CD4-positive, alpha-beta memory T cell (primary cell): ENCODE measurements around the gene MAGEA2. TPM values are rescaled to one million over a fixed set of nuclear protein-coding genes. Genes with fewer than 3 reads are reported as not detected.
"Not testable (repeated sequence)": the region's sequence is repeated elsewhere in the genome, so short reads cannot be mapped to it uniquely, and the experiment has no call there.

Experiments
- CTCF ChIA-PET: fragments of 350-600 bp; sonication (Branson Sonifier 250); formaldehyde crosslinking; loops from one replicate; lab custom pipeline; 2021; ENCODE audit warnings: inconsistent platforms; ENCODE audit not compliant: partially characterized antibody; lab: Charles Lee
- POLR2A ChIA-PET: fragments of 350-600 bp; sonication (Branson Sonifier 250); formaldehyde crosslinking; loops from one replicate; lab custom pipeline; 2021; ENCODE audit not compliant: partially characterized antibody; lab: Charles Lee
- DNase-seq, 5 donors: peaks; one replicate each; pipeline versions ENCODE4 v3.0.0 to v3.0.0-alpha.2; 2020 to 2022; ENCODE audit warnings: mixed read lengths in 1 of 5
- H3K27ac ChIP-seq: one replicate; pipeline ENCODE4 v1.7.0; 2013; ENCODE audit warnings: low read depth, low read length
- H3K27me3 ChIP-seq: 2 replicates; pipeline ENCODE4 v1.7.0; 2013; ENCODE audit warnings: mild to moderate bottlenecking, low read length, moderate library complexity; ENCODE audit not compliant: insufficient read depth
- H3K36me3 ChIP-seq: 2 replicates; pipeline ENCODE4 v1.7.0; 2013; ENCODE audit warnings: mild to moderate bottlenecking, low read length, moderate library complexity; ENCODE audit not compliant: insufficient read depth
- H3K4me1 ChIP-seq: 2 replicates; pipeline ENCODE4 v1.7.0; 2013; ENCODE audit warnings: mild to moderate bottlenecking, low read length, moderate library complexity; ENCODE audit not compliant: insufficient read depth
- H3K4me3 ChIP-seq, 2 donors: one replicate each; pipeline ENCODE4 v1.7.0; 2013; ENCODE audit warnings: low read length in 2 of 2, mild to moderate bottlenecking in 1 of 2
- H3K9me3 ChIP-seq, 2 donors: one replicate each; pipeline ENCODE4 v1.7.0; 2013; ENCODE audit warnings: low read length in 2 of 2, control low read depth in 1 of 2; ENCODE audit not compliant: control insufficient read depth in 1 of 2
- H3K27ac Mint-ChIP-seq, 7 donors: one replicate each; pipeline ENCODE4 v1.8.0; 2020 to 2021; ENCODE audit warnings: mixed read lengths in 7 of 7, mild to moderate bottlenecking in 6 of 7, inconsistent platforms in 3 of 7, moderate library complexity in 3 of 7
- H3K27me3 Mint-ChIP-seq, 2 donors: one replicate each; pipeline ENCODE4 v1.8.0; 2020 to 2021; ENCODE audit warnings: mixed read lengths in 2 of 2
- H3K36me3 Mint-ChIP-seq, 2 donors: one replicate each; pipeline ENCODE4 v1.8.0; 2020 to 2021; ENCODE audit warnings: mixed read lengths in 2 of 2, inconsistent platforms in 1 of 2, mild to moderate bottlenecking in 1 of 2
- H3K4me1 Mint-ChIP-seq, 4 donors: one replicate each; pipeline ENCODE4 v1.8.0; 2020 to 2021; ENCODE audit warnings: mixed read lengths in 4 of 4, mild to moderate bottlenecking in 1 of 4
- H3K4me3 Mint-ChIP-seq, 8 donors: one replicate each; pipeline ENCODE4 v1.8.0; 2020 to 2021; ENCODE audit warnings: mixed read lengths in 8 of 8, mild to moderate bottlenecking in 7 of 8, moderate library complexity in 6 of 8, inconsistent platforms in 3 of 8
- H3K9me3 Mint-ChIP-seq, 8 donors: one replicate each; pipeline ENCODE4 v1.8.0; 2020 to 2021; ENCODE audit warnings: mixed read lengths in 8 of 8, mild to moderate bottlenecking in 5 of 8, inconsistent platforms in 3 of 8, moderate library complexity in 1 of 8
- intact Hi-C: fragments of 100-400 bp; cut with micrococcal nuclease; formaldehyde crosslinking; loops from one replicate; pipeline ENCODE4 v1.15.1; 2023
- polyA plus RNA-seq, 2 donors: library from polyadenylated mRNA; unstranded; fragments of 300-500 nt; fragmentation: Illumina TruSeq; gene quantifications; one replicate each; pipeline ENCODE4 v1.2.3, GENCODE V29; 2021
- total RNA-seq, 2 experiments: library from RNA; stranded (reverse); gene quantifications; one replicate each; pipeline ENCODE4 v1.2.3, GENCODE V29; 2021

The MAGEA2 gene
- total and polyA plus RNA-seq, 4 experiments from 2014 or later, result not detected

DNA sequence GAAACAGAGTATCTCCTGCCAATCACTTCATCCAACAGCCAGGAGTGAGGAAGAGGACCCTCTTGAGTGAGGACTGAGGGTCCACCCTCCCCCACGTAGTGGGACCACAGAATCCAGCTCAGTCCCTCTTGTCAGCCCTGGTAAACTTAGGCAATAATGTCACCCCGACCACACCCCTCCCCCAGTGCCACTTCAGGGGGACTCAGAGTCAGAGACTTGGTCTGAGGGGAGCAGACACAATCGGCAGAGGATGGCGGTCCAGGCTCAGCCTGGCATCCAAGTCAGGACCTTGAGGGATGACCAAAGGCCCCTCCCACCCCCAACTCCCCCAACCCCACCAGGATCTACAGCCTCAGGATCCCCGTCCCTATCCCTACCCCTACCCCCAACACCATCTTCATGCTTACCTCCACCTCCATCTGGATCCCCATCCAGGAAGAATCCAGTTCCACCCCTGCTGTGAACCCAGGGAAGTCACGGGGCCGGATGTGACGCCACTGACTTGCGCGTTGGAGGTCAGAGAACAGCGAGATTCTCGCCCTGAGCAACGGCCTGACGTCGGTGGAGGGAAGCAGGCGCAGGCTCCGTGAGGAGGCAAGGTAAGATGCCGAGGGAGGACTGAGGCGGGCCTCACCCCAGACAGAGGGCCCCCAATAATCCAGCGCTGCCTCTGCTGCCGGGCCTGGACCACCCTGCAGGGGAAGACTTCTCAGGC is 20.2 kb downstream of the MAGEA2 start, which contains the start of the genes CSAG1 and MAGEA12:
Gene CSAG1 (minus strand): TSS at position 461 of the 715 bp plus-strand sequence. CDS start 1,261 bp downstream, outside the sequence.
Gene MAGEA12 (plus strand): TSS at position 497 of the 715 bp plus-strand sequence. CDS start 2,405 bp downstream, outside the sequence.
- Mint-ChIP-seq H3K9me3 (peaks cover 0 to 2% (median 0%) of the 10 kb centered on the region in 8 donors), H3K4me3 (no peak within 1 kb of the TSS), H3K27ac (no peak within 1 kb of the TSS), H3K36me3 (no peaks in the 10 kb centered on the region), H3K4me1 (no peaks in the 10 kb centered on the region), H3K27me3 (peaks cover 0 to 1% of the 10 kb centered on the region in 2 donors)
- Histone ChIP-seq H3K36me3 (no peaks in the 10 kb centered on the region), H3K4me3 (no peak within 1 kb of the TSS), H3K27ac (no peak within 1 kb of the TSS), H3K4me1 (no peaks in the 10 kb centered on the region), H3K27me3 (no peaks in the 10 kb centered on the region), H3K9me3 (no peaks in the 10 kb centered on the region)
- DNase-seq, result no peak
- intact Hi-C loops, result no loop called here
- POLR2A ChIA-PET, result no interaction called here
- CTCF ChIA-PET, result no interaction called here

DNA sequence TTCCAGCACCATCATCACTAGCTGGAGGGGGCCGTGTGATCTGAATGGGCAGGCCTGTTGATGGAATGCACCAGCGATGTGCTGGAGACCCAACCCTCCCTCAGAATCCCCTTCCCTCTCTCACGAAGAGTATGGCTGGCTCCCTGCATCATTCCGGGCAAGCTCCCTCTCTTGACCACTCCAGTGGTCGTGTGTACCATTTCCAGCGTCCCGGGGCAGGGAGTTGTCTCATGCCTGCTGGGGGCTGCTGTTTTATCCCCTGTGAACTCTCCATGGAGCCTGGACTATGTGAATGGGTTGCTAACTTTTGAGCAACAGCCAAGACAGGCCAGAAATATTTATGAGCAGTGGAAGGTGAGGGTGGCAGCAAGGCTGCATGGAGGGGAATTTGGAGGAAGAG is 28.2 kb downstream of the MAGEA2 start:
- H3K4me1 ChIP-seq, result no peaks in the 10 kb centered on the region
- H3K27ac Mint-ChIP-seq, result no peak overlapping the region
- H3K36me3 ChIP-seq, result no peaks in the 10 kb centered on the region
- no peaks in the 10 kb centered on the region for H3K27me3 ChIP-seq
- POLR2A ChIA-PET, result no interaction called here
- intact Hi-C loops, result no loop called here
- no peaks in the 10 kb centered on the region for H3K4me1 Mint-ChIP-seq
- no peaks in the 10 kb centered on the region for H3K9me3 ChIP-seq
- DNase-seq, result no peak
- no peaks in the 10 kb centered on the region for H3K9me3 Mint-ChIP-seq
- H3K4me3 Mint-ChIP-seq, result no peak overlapping the region
- no peak overlapping the region for H3K4me3 ChIP-seq
- no peaks in the 10 kb centered on the region for H3K36me3 Mint-ChIP-seq
- peaks cover 0 to 1% of the 10 kb centered on the region in 2 donors for H3K27me3 Mint-ChIP-seq
- CTCF ChIA-PET, result no interaction called here
- H3K27ac ChIP-seq, result no peak overlapping the region

DNA sequence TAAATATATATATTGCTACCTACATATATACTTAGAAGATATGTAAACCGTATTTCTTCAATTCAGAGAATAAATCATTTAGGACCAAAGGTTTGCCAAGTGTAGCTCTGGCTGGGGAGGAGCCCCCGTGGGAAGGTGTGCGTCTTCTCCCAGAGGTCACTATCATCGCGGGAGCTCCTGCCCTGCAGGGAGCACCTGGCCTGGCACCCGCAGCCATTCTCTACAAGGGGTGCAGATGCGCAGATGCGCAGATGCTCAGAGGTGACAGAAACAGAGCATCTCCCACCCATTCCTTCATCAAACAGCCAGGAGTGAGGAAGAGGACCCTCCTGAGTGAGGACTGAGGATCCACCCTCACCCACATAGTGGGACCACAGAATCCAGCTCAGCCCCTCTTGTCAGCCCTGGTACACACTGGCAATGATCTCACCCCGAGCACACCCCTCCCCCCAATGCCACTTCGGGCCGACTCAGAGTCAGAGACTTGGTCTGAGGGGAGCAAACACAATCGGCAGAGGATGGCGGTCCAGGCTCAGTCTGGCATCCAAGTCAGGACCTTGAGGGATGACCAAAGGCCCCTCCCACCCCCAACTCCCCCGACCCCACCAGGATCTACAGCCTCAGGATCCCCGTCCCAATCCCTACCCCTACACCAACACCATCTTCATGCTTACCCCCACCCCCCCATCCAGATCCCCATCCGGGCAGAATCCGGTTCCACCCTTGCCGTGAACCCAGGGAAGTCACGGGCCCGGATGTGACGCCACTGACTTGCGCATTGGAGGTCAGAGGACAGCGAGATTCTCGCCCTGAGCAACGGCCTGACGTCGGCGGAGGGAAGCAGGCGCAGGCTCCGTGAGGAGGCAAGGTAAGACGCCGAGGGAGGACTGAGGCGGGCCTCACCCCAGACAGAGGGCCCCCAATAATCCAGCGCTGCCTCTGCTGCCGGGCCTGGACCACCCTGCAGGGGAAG is 39.5 kb downstream of the MAGEA2 start, which contains the start of gene MAGEA2B:
Gene MAGEA2B (plus strand): TSS at position 814 of the 973 bp plus-strand sequence. CDS start 2,479 bp downstream, outside the sequence.
- DNase-seq, H3K4me1 Mint-ChIP-seq, H3K4me1 ChIP-seq, H3K27ac ChIP-seq, H3K36me3 Mint-ChIP-seq, H3K9me3 ChIP-seq, H3K27me3 Mint-ChIP-seq, POLR2A ChIA-PET, H3K27ac Mint-ChIP-seq, H3K27me3 ChIP-seq, H3K4me3 ChIP-seq, H3K36me3 ChIP-seq, H3K9me3 Mint-ChIP-seq, CTCF ChIA-PET, H3K4me3 Mint-ChIP-seq, intact Hi-C loops: not testable (repeated sequence)

DNA sequence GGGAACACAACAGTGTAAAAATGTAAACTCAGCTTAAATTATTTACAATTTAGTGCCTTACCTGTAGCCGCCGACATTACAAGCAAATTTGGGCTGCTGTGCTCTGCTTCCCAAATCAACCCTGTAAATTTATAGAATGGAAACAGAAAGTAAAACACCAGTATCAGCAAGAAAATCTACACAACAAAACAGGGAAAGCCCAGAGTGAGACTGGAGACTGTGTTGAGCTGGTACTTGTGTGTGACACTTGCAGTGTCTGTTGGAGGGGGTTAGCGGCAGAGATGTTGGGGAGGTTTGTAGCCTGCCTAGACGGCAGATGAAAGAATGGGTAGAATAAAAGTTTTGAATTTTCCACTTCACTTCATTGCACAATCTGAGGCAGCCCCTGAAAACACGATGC is 40.4 kb downstream of the MAGEA2 start:
- H3K27me3 ChIP-seq, DNase-seq, H3K27me3 Mint-ChIP-seq, H3K27ac ChIP-seq, H3K4me3 Mint-ChIP-seq, H3K4me1 Mint-ChIP-seq, H3K9me3 ChIP-seq, H3K9me3 Mint-ChIP-seq, H3K4me3 ChIP-seq, H3K4me1 ChIP-seq, H3K27ac Mint-ChIP-seq, H3K36me3 ChIP-seq, POLR2A ChIA-PET, intact Hi-C loops, CTCF ChIA-PET, H3K36me3 Mint-ChIP-seq: not testable (repeated sequence)

DNA sequence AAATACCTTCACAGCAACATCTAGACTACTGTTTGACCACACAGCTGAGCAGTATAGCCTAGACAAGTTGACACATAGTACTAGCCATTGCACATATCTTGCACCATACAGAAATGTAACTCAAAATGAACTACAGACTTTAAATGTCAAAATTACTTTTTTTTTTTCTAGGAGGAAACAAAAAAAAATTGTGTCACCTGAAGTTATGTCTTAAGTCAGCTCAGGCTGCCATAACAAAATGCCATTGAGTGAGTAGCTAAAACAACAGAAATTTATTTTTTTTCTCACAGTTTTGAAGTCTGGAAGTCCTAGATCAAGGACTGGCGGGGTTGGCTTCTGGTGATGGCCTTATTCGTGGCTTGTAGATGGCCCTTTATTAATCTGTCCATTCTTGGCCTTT is 44.5 kb downstream of the MAGEA2 start, which contains the start of gene CSAG2:
Gene CSAG2 (minus strand): TSS at position 101 of the 400 bp plus-strand sequence. CDS start 161 bp downstream, outside the sequence.
- H3K27ac Mint-ChIP-seq, intact Hi-C loops, CTCF ChIA-PET, DNase-seq, H3K4me1 Mint-ChIP-seq, H3K27me3 ChIP-seq, POLR2A ChIA-PET, H3K4me3 ChIP-seq, H3K4me1 ChIP-seq, H3K4me3 Mint-ChIP-seq, H3K36me3 ChIP-seq, H3K36me3 Mint-ChIP-seq, H3K9me3 ChIP-seq, H3K27ac ChIP-seq, H3K27me3 Mint-ChIP-seq, H3K9me3 Mint-ChIP-seq: not testable (repeated sequence)

DNA sequence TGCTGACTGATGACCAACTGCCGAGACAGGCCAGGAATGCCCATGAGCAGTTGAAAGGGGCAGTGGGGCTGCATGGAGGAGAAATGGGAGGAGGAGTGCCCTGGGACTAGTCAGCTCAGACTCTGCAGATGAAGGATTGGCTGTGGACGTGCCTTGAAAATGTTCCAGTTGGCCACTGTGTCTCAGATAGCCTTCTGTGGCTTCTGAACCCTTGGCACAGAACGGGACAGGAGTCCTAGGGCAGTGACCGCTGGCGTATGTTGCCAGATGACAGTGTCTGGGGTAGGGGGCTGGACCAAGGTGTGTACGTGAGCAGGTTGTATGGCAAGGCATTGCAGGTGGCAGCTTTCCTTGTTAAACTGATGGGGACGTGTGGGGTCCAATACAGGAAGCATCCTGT is 47.1 kb downstream of the MAGEA2 start:
- CTCF ChIA-PET, DNase-seq, H3K36me3 Mint-ChIP-seq, H3K27me3 Mint-ChIP-seq, H3K4me3 Mint-ChIP-seq, H3K9me3 ChIP-seq, H3K4me1 ChIP-seq, H3K4me3 ChIP-seq, intact Hi-C loops, H3K27ac ChIP-seq, H3K27ac Mint-ChIP-seq, H3K36me3 ChIP-seq, H3K27me3 ChIP-seq, POLR2A ChIA-PET, H3K4me1 Mint-ChIP-seq, H3K9me3 Mint-ChIP-seq: not testable (repeated sequence)

DNA sequence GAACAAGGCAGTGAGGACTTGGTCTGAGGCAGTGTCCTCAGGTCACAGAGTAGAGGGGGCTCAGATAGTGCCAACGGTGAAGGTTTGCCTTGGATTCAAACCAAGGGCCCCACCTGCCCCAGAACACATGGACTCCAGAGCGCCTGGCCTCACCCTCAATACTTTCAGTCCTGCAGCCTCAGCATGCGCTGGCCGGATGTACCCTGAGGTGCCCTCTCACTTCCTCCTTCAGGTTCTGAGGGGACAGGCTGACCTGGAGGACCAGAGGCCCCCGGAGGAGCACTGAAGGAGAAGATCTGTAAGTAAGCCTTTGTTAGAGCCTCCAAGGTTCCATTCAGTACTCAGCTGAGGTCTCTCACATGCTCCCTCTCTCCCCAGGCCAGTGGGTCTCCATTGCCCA is 53.3 kb downstream of the MAGEA2 start:
- DNase-seq, intact Hi-C loops, H3K27ac Mint-ChIP-seq: not testable (repeated sequence)

More for the DNA sequence above, 53.3 kb downstream of the MAGEA2 start:
- POLR2A ChIA-PET, H3K4me3 Mint-ChIP-seq, H3K27me3 Mint-ChIP-seq, H3K36me3 ChIP-seq, H3K4me3 ChIP-seq, H3K9me3 Mint-ChIP-seq, H3K9me3 ChIP-seq, H3K27ac ChIP-seq, CTCF ChIA-PET, H3K27me3 ChIP-seq, H3K4me1 ChIP-seq, H3K4me1 Mint-ChIP-seq, H3K36me3 Mint-ChIP-seq: not testable (repeated sequence)
